A549 treated with DMSO at 1 μM for 4 hours (cell line): ENCODE data around the gene UGT3A1. TPM values are rescaled to one million over a fixed set of nuclear protein-coding genes. Genes with fewer than 3 reads are reported as not detected.

ENCODE experiments used
- total RNA-seq: library from RNA; stranded (reverse); fragments of 200-300 nt; extraction: Qiagen RNA extraction; gene quantifications from 5 replicates; pipeline ENCODE4 v1.2.3, GENCODE V29; 2022; ENCODE audit warnings: low read depth

The UGT3A1 gene, protein sequence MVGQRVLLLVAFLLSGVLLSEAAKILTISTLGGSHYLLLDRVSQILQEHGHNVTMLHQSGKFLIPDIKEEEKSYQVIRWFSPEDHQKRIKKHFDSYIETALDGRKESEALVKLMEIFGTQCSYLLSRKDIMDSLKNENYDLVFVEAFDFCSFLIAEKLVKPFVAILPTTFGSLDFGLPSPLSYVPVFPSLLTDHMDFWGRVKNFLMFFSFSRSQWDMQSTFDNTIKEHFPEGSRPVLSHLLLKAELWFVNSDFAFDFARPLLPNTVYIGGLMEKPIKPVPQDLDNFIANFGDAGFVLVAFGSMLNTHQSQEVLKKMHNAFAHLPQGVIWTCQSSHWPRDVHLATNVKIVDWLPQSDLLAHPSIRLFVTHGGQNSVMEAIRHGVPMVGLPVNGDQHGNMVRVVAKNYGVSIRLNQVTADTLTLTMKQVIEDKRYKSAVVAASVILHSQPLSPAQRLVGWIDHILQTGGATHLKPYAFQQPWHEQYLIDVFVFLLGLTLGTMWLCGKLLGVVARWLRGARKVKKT
- not detected in 5 replicates for total RNA-seq

DNA sequence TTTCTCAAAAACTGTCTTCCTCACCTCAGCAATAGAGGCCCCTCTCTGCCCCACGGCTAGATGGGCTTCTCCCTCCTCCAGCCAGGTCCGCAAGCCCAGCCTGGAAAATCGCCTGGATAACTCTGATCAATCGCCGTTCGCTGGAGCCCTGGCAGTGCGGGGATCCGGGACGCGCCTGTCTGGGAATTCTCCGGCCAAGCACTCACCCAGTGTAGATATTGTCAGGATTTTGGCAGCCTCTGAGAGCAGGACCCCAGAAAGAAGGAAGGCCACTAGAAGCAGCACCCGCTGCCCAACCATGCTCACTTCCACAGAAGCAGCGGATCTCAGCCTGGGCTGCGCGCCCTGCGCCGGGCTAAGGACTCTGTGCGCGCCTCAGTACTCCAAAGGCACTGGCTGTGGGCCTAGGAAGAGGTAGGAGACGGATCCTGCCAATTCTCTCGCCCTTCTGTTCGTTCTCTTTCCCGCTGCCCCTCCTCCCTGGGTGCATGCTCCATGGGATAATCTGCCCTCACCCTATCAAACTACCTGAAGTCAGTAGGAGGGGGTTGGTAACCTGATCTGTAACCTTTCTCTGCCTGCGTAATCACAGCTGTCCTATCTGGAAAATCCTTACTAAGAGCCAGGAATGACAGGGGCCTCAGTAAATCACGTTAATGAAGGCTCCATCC is at the start of gene UGT3A1:
UGT3A1 (minus strand) TSS at position 450 of the 671 bp plus-strand sequence; CDS start at position 300, 150 bp downstream.

DNA sequence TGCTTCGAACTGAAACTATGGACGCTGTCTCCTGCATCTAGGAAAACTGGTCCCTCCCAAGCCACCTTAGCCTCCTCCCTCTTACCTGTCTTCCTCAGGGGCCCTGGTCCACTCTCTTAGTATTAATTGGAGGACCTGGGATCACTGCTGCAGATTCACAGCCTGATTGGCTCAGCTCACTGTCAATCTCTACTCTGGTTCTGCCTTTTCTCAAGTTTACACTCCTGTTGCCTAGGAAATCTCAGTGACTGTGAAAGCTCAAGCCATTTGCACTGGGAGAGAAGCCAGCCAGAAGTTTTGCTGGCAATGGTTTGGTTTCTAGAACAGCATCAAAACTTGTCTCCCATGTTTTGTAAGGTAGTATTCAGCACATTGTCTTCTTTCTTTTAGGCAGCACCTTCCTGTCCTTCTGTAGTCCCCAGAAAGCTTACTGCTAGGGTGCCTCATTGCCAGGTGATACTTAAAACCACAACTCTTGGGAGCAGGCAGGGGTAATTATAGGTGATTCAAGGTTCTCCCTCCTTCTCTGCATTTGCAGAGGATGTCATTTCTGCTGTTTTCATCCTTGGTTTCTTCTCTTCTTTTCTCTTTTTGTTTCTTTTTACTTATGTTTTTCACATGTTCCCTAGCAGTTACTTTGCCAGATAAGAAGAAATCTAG is 52.5 kb downstream of the UGT3A1 start, which contains the start of gene CAPSL:
CAPSL (minus strand) TSS at position 55 of the 660 bp plus-strand sequence. CDS start 17,502 bp downstream, outside the sequence.

Other genes with a start within 250 kb of the UGT3A1 start
- gene IL7R, start 134.5 kb downstream of the UGT3A1 start, total RNA-seq: 0.36 to 1.0 TPM (median 0.70 TPM) in 5 replicates
- not detected in 5 replicates for gene CAPSL, start 52.8 kb downstream of the UGT3A1 start, total RNA-seq
- gene UGT3A2, start 75.5 kb upstream of the UGT3A1 start, total RNA-seq: not detected in 5 replicates
- gene LMBRD2, start 160.5 kb upstream of the UGT3A1 start, total RNA-seq: 1.1 to 2.5 TPM (median 2.2 TPM) in 5 replicates
- 19.7 to 25.2 TPM (median 24.3 TPM) in 5 replicates for gene SKP2, start 160.7 kb upstream of the UGT3A1 start, total RNA-seq